Measurements from ENCODE around the gene SIPA1L3. TPM values are rescaled to one million over a fixed set of nuclear protein-coding genes. Genes with fewer than 3 reads are reported as not detected.
A peak's percentile ranks its signal among the peaks of the same experiment; 100 is the strongest.

The SIPA1L3 gene
- total and polyA plus RNA-seq, 9 of the 15 experiments (the other 6 are each of a cell fraction or from before 2014, with no cell fraction given) = 0.01 to 6.1 (median 2.5) TPM

- no peak for TF ChIP-seq EWSR1 (IDR thresholded peaks at IDR 0.05; ENCODE audit: borderline replicate concordance, low read depth, partially characterized antibody)
- no peak for TF ChIP-seq ZKSCAN3 (CRISPR knock-in tag; IDR thresholded peaks at IDR 0.05)
- TF ChIP-seq SAFB2 (IDR thresholded peaks at IDR 0.05; ENCODE audit: borderline replicate concordance, low read depth, low read length, severe bottlenecking) = no peak
- peak; percentile 99 for TF ChIP-seq TRIM24 (IDR thresholded peaks at IDR 0.05)
- TF ChIP-seq RAD21 (CRISPR knock-in tag; conservative IDR thresholded peaks at IDR 0.05 in 1 of 2, IDR thresholded peaks at IDR 0.05 in 1 of 2) = peak in 1 of 2 experiments; percentile 27; a peak in 1 of 4 replicates
- no peak for TF ChIP-seq SIN3A (IDR thresholded peaks at IDR 0.05; ENCODE audit: borderline replicate concordance in 2 of 2, control insufficient read depth in 1 of 2, low read depth in 2 of 2, low read length in 2 of 2)
- TF ChIP-seq EP400 (IDR thresholded peaks at IDR 0.05) = peak; percentile 73; the same call in 1 of the 2 replicates
- no peak for TF ChIP-seq XRCC3 (IDR thresholded peaks at IDR 0.05)
- TF ChIP-seq TSC22D4 (tag; IDR thresholded peaks at IDR 0.05) = no peak
- no peak for TF ChIP-seq HDGF (IDR thresholded peaks at IDR 0.05)
- TF ChIP-seq, protein P1, sequence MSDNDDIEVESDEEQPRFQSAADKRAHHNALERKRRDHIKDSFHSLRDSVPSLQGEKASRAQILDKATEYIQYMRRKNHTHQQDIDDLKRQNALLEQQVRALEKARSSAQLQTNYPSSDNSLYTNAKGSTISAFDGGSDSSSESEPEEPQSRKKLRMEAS (CRISPR knock-in tag; IDR thresholded peaks at IDR 0.05) = peak; percentile 98
- TF ChIP-seq SIRT6 (IDR thresholded peaks at IDR 0.05; ENCODE audit: low read depth, low read length) = no peak
- TF ChIP-seq DNMT1 (IDR thresholded peaks at IDR 0.05) = no peak
- no peak for TF ChIP-seq ZNF121 (CRISPR knock-in tag; conservative IDR thresholded peaks at IDR 0.05)
- TF ChIP-seq TFAM (CRISPR knock-in tag; conservative IDR thresholded peaks at IDR 0.05) = no peak
- no peak for TF ChIP-seq ZNF79 (CRISPR knock-in tag; IDR thresholded peaks at IDR 0.05; ENCODE audit: low read depth)
- TF ChIP-seq, protein P2, sequence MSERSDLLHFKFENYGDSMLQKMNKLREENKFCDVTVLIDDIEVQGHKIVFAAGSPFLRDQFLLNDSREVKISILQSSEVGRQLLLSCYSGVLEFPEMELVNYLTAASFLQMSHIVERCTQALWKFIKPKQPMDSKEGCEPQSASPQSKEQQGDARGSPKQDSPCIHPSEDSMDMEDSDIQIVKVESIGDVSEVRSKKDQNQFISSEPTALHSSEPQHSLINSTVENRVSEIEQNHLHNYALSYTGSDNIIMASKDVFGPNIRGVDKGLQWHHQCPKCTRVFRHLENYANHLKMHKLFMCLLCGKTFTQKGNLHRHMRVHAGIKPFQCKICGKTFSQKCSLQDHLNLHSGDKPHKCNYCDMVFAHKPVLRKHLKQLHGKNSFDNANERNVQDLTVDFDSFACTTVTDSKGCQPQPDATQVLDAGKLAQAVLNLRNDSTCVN (CRISPR knock-in tag; IDR thresholded peaks at IDR 0.05) = no peak
- no peak for TF ChIP-seq ZNF431 (CRISPR knock-in tag; IDR thresholded peaks at IDR 0.05)
- peak; percentile 79; the same call in 1 of the 2 replicates for TF ChIP-seq MTA3 (IDR thresholded peaks at IDR 0.05; ENCODE audit: borderline replicate concordance)
- no peak for TF ChIP-seq ZNF445 (CRISPR knock-in tag; IDR thresholded peaks at IDR 0.05; ENCODE audit: low read depth)
- TF ChIP-seq CEBPZ (IDR thresholded peaks at IDR 0.05; ENCODE audit: borderline replicate concordance, low read depth, low read length) = no peak
- no peak for TF ChIP-seq ZNF785 (CRISPR knock-in tag; IDR thresholded peaks at IDR 0.05)
These were observed 215.5 kb downstream of the SIPA1L3 start (continued) for GRCh38 chr19:38122402-38123093.

All from K562 (cell line).